Stimulated activated naive B cell treated with anti-CD40 and anti-IgM and Interleukin-4, amounts not matched to agents 10 μg/mL and 1 μg/mL and 100 μg/mL, for 72 hours (primary cell): ENCODE measurements around the gene FURIN.
"Not testable (repeated sequence)": the region's sequence is repeated elsewhere in the genome, so short reads cannot be mapped to it uniquely, and the experiment has no call there.

Source experiments
- ATAC-seq, 2 donors: fragments of 150-1000 bp; cut with Tn5 transposase; replicated peaks; 2 replicates each; pipeline ENCODE4 v1.10.0; 2021; ENCODE audit warnings: moderate library complexity in 1 of 2
- DNase-seq: peaks from one replicate; pipeline ENCODE4 v3.0.0; 2021
- H3K27ac Mint-ChIP-seq: one replicate; pipeline ENCODE4 v1.8.0; 2022; ENCODE audit warnings: mild to moderate bottlenecking, mixed read lengths
- H3K27me3 Mint-ChIP-seq, 2 donors: one replicate each; pipeline ENCODE4 v1.8.0; 2022; ENCODE audit warnings: mixed read lengths in 2 of 2
- H3K36me3 Mint-ChIP-seq, 2 donors: one replicate each; pipeline ENCODE4 v1.8.0; 2022; ENCODE audit warnings: mixed read lengths in 2 of 2, mild to moderate bottlenecking in 1 of 2
- H3K4me1 Mint-ChIP-seq, 2 donors: one replicate each; pipeline ENCODE4 v1.8.0; 2022; ENCODE audit warnings: mixed read lengths in 2 of 2, mild to moderate bottlenecking in 1 of 2
- H3K4me3 Mint-ChIP-seq, 2 donors: one replicate each; pipeline ENCODE4 v1.8.0; 2022; ENCODE audit warnings: mild to moderate bottlenecking in 2 of 2, mixed read lengths in 2 of 2, moderate library complexity in 1 of 2
- H3K9me3 Mint-ChIP-seq, 2 donors: one replicate each; pipeline ENCODE4 v1.8.0; 2022; ENCODE audit warnings: mixed read lengths in 2 of 2, mild to moderate bottlenecking in 1 of 2

Gene FURIN

DNA sequence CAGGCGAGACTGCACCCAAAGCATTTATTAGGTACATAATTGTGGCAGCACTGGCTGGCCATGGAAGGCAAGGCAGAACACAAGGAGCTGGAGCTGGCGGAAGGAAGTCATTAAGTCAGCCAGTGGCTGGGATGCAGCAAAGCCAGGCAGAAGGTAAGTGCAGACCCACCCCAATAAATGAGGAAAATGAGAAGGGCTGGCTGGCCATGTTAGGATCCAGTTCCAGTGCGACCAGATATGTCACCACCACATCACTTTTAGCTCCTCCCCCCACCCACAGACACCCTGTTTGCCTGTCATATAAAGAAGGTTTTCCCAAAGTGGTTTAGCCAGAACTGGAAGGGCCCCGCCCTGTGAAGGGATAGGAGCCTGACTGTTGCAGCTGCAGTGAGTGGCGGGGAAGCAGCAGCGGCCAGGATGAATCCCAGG, at the start of gene FURIN:
Gene FURIN, plus strand, starts transcription at position 328 of the 429 bp plus-strand sequence. CDS start 7,153 bp downstream, outside the sequence.
- DNase-seq (no peak), ATAC-seq (no peak)
- Mint-ChIP-seq H3K4me3 (peak within 1 kb of the TSS; percentile 92 to 93), H3K9me3 (no peaks in the 10 kb centered on the region), H3K4me1 (peaks cover 41 to 55% of the 10 kb centered on the region in 2 donors), H3K27me3 (no peaks in the 10 kb centered on the region), H3K36me3 (no peaks in the 10 kb centered on the region), H3K27ac (peak within 1 kb of the TSS; percentile 86)

- peak overlapping the region in 1 of 2 donors; percentile 47 for H3K4me3 Mint-ChIP-seq
- H3K27me3 Mint-ChIP-seq: no peaks in the 10 kb centered on the region
- H3K4me1 Mint-ChIP-seq: peaks cover 29 to 46% of the 10 kb centered on the region in 2 donors
- peaks cover 6 to 12% of the 10 kb centered on the region in 2 donors for H3K36me3 Mint-ChIP-seq
- ATAC-seq (peak; percentile 14 to 27), DNase-seq (no peak)
- H3K27ac Mint-ChIP-seq: peak overlapping the region; percentile 25
- no peaks in the 10 kb centered on the region for H3K9me3 Mint-ChIP-seq
These were observed 49.0 kb upstream of the FURIN start for GRCh38 chr15:90819390-90819789.

- H3K27me3 Mint-ChIP-seq: no peaks in the 10 kb centered on the region
- DNase-seq (no peak), ATAC-seq (no peak)
- peaks cover 30 to 47% of the 10 kb centered on the region in 2 donors for H3K4me1 Mint-ChIP-seq
- H3K4me3 Mint-ChIP-seq: no peak overlapping the region
- H3K9me3 Mint-ChIP-seq: no peaks in the 10 kb centered on the region
- peak overlapping the region; percentile 25 for H3K27ac Mint-ChIP-seq
- peaks cover 2 to 8% of the 10 kb centered on the region in 2 donors for H3K36me3 Mint-ChIP-seq
These were observed 48.5 kb upstream of the FURIN start for GRCh38 chr15:90819850-90820249.

DNA sequence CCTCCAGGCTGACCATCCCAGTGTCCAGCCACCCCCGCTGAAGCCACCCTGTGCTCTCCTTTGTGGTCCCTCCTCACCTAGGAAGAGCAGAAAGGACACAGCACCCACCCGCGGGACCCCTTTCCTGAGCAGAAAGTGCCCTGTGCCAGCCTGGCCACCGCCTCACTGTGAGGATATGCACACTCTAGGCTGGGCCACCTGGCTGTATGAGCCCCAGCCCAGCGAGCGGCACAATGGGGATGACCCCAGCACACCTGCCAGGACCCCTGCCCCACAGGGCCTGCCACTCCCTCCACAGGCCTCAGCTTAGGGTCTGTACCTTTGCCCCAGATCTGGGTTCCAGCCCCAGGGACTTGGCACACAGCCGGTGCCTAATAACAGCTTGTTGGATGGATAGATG, 47.9 kb upstream of the FURIN start:
- H3K4me3 Mint-ChIP-seq: no peak overlapping the region
- peaks cover 0 to 2% of the 10 kb centered on the region in 2 donors for H3K36me3 Mint-ChIP-seq
- no peaks in the 10 kb centered on the region for H3K9me3 Mint-ChIP-seq
- H3K4me1 Mint-ChIP-seq: peaks cover 31 to 47% of the 10 kb centered on the region in 2 donors
- H3K27ac Mint-ChIP-seq: peak overlapping the region; percentile 51
- H3K27me3 Mint-ChIP-seq: no peaks in the 10 kb centered on the region
- no peak for ATAC-seq
- DNase-seq: no peak

DNA sequence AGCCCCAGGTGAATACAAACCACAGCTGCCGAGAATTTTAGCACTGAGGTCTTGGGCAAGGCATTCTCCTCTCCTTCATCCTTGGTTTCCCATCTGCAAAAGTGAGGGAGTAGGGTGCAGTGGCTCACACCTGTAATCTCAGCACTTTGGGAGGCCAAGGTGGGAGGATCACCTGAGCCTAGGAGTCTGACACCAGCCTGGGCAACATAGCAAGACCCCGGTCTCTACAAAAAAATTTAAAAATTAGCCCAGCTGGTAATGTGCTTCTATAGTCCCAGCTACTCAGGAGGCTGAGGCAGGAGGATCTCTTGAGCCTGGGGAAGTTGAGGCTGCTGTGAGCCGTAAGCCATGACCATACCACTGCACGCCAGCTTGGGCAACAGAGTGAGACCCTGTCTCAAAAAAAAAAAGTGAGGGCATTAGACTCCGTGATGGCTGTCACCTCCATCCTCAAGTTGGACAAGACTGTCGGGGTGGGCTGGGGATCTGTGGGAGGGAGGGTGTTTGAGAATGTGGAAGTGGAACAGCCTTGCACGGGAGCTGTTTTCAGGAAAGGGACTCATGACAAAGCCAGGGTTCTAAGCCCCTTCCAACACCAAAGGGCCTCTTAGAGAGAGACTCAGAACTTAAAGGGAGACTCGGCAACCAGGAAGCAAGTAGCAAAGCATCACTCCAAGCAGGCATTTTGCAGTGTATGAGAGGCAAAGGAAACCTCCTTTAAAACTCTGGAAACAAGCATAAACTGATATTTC, 46.0 kb upstream of the FURIN start:
- H3K4me1 Mint-ChIP-seq: peaks cover 29 to 38% of the 10 kb centered on the region in 2 donors
- H3K36me3 Mint-ChIP-seq: no peaks in the 10 kb centered on the region
- no peak for DNase-seq
- no peaks in the 10 kb centered on the region for H3K27me3 Mint-ChIP-seq
- no peak overlapping the region for H3K4me3 Mint-ChIP-seq
- H3K27ac Mint-ChIP-seq: no peak overlapping the region
- H3K9me3 Mint-ChIP-seq: peaks cover 0 to 3% of the 10 kb centered on the region in 2 donors
- ATAC-seq: no peak

DNA sequence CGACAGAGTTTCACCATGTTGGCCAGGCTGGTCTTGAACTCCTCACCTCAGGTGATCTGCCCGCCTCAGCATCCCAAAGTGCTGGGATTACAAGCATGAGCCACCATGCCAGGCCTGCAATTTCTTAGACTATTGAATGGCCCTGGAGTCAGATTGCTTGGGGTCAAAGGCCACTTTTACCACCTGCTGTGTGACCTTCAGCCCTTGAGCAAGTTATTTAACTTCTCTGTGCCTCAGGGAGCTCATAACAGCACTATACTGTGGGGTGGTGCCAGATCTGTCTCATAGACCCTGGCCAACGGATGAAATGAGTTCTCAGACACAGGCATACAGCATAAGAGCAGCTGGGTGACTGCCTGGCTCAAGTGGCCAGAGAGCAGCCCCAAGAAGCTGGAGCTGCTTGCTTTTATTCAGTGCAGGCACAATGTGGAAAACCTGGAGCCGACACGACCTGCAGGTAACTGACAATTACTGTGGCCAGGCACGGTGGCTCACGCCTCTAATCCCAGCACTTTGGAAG, 44.9 kb upstream of the FURIN start:
- Mint-ChIP-seq H3K27me3 (no peaks in the 10 kb centered on the region), H3K36me3 (no peaks in the 10 kb centered on the region), H3K4me3 (no peak overlapping the region), H3K4me1 (peaks cover 18 to 27% of the 10 kb centered on the region in 2 donors), H3K9me3 (peaks cover 0 to 3% of the 10 kb centered on the region in 2 donors), H3K27ac (peak overlapping the region; percentile 56)
- DNase-seq (no peak), ATAC-seq (no peak)

DNA sequence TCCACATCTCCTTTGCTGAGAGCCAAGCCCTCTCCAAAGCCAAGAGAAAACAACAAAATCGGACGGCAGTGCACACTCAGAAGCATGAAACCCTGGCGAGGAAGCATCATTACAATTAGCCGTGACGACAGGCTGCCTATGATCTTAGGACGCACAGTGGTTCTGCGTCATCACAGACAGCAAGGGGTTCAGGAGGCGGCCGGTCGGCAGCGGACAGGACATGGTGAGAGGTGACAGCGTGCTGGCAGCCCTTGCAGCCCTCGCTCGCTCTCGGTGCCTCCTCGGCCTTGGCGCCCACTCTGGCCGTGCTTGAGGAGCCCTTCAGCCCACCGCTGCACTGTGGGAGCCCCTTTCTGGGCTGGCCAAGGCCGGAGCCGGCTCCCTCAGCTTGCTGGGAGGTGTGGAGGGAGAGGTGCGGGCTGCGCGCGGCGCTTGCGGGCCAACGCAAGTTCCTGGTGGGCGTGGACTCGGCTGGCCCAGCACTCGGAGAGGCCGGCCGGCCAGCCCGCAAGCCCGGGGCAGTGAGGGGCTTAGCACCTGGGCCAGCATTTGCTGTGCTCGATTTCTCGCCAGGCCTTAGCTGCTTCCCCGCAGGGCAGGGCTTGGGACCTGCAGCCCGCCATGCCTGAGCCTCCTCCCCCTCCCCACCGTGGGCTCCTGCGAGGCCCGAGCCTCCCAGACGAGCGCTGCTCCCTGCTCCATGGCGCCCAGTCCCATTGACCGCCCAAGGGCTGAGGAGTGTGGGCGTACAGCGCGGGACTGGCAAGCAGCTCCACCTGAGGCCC, 43.1 kb upstream of the FURIN start:
- not testable (repeated sequence) for DNase-seq, H3K9me3 Mint-ChIP-seq, H3K27ac Mint-ChIP-seq, H3K4me3 Mint-ChIP-seq, H3K36me3 Mint-ChIP-seq, ATAC-seq, H3K27me3 Mint-ChIP-seq
- peaks cover 21 to 22% of the 10 kb centered on the region in 2 donors for H3K4me1 Mint-ChIP-seq

GRCh38 chr15:90826206-90826885, 42.0 kb upstream of the FURIN start:
- not testable (repeated sequence) for H3K36me3 Mint-ChIP-seq, H3K4me3 Mint-ChIP-seq, H3K27ac Mint-ChIP-seq, H3K9me3 Mint-ChIP-seq, DNase-seq, ATAC-seq
- Mint-ChIP-seq H3K4me1 (peaks cover 25 to 30% of the 10 kb centered on the region in 2 donors), H3K27me3 (peaks cover 0 to 11% of the 10 kb centered on the region in 2 donors)

DNA sequence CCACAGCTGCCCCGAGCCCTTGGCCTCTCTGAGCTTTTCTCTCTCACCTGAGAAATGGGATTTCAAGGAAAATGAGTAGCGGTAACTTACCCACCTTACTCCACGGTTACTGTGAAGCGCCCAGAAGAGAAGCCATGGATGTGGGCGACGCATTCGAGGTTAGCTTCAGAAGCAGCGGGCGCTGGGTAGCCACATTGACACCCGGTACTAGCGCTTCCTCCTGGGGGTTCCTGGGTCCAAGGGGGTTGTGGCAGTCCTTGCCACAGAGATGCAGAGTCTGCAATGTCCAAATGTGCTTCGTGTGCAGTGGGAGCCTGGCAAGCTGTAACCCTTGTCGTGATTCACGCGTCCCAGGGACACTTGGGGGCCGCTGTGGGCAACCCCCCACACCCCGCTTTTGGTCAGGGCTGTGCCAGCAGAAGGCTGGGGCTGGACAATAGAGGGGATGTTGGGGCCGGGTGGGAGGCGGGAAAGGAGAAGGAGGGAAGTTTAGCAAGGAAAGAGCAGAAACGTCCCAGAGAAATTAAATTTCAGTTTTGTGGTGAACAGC, 41.4 kb upstream of the FURIN start:
- no peak overlapping the region for H3K27ac Mint-ChIP-seq
- peaks cover 0 to 11% of the 10 kb centered on the region in 2 donors for H3K27me3 Mint-ChIP-seq
- no peak overlapping the region for H3K4me3 Mint-ChIP-seq
- peaks cover 25 to 30% of the 10 kb centered on the region in 2 donors for H3K4me1 Mint-ChIP-seq
- no peak for DNase-seq
- ATAC-seq: no peak
- H3K36me3 Mint-ChIP-seq: no peaks in the 10 kb centered on the region
- H3K9me3 Mint-ChIP-seq: peaks cover 0 to 3% of the 10 kb centered on the region in 2 donors

- H3K9me3 Mint-ChIP-seq: peaks cover 0 to 3% of the 10 kb centered on the region in 2 donors
- no peak overlapping the region for H3K4me3 Mint-ChIP-seq
- H3K27ac Mint-ChIP-seq: no peak overlapping the region
- H3K36me3 Mint-ChIP-seq: no peaks in the 10 kb centered on the region
- H3K27me3 Mint-ChIP-seq: peaks cover 0 to 11% of the 10 kb centered on the region in 2 donors
- ATAC-seq (no peak), DNase-seq (no peak)
- H3K4me1 Mint-ChIP-seq: peaks cover 23 to 30% of the 10 kb centered on the region in 2 donors
These were observed 40.3 kb upstream of the FURIN start for GRCh38 chr15:90828111-90828510.

DNA sequence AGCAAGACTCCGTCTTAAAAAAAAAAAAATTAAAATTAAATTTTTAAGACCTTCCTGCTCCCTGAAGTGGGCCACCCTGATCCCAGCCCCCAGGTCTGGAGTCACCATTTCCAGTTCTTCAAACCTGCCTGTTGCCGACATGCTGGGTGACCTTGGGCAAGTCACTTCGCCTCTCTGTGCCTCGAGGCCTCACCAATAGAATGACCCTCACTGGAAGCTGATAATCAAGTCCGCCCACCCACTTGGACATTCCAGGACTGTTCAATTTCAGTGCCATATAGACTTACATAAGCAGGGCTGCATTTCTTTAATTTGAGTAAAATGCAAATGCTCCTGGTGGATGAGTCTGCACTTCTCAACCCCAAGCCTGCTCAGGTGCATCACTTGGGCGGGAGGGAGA, 39.3 kb upstream of the FURIN start:
- Mint-ChIP-seq H3K27ac (peak overlapping the region; percentile 69), H3K9me3 (peaks cover 0 to 3% of the 10 kb centered on the region in 2 donors), H3K36me3 (no peaks in the 10 kb centered on the region), H3K4me1 (peaks cover 21 to 24% of the 10 kb centered on the region in 2 donors), H3K4me3 (peak overlapping the region in 1 of 2 donors; percentile 57), H3K27me3 (peaks cover 0 to 11% of the 10 kb centered on the region in 2 donors)
- DNase-seq (no peak), ATAC-seq (peak in 1 of 2 donors; percentile 18)

DNA sequence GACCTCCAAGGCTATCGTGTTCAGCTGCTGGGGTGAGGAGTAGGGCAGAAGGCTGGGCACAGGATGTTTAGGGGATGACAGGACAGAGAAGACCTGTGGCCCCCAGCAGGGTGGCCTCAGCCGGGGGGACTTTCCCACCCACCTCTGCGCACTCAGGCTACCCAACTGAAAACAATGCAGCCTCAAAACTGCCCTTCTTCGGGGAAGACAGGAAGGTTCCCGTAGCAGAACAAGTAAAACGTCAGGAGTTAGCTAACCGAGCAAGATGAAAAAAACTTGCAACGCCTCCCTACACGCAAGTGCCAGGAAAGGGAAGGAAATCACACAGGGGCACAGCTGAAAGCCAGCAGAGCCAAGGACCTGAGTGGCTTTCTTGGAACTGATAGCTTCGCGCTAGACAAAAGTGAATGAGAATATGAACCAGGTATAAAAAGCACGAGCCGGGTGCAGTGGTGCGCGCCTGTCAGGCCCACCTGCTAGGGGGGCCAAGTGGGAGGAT, 38.4 kb upstream of the FURIN start:
- Mint-ChIP-seq H3K27ac (peak overlapping the region; percentile 89), H3K36me3 (no peaks in the 10 kb centered on the region), H3K27me3 (peaks cover 0 to 11% of the 10 kb centered on the region in 2 donors), H3K4me3 (peak overlapping the region; percentile 57 to 67), H3K9me3 (peaks cover 0 to 3% of the 10 kb centered on the region in 2 donors), H3K4me1 (peaks cover 16 to 22% of the 10 kb centered on the region in 2 donors)
- peak; percentile 90 for ATAC-seq
- peak; percentile 65 for DNase-seq

DNA sequence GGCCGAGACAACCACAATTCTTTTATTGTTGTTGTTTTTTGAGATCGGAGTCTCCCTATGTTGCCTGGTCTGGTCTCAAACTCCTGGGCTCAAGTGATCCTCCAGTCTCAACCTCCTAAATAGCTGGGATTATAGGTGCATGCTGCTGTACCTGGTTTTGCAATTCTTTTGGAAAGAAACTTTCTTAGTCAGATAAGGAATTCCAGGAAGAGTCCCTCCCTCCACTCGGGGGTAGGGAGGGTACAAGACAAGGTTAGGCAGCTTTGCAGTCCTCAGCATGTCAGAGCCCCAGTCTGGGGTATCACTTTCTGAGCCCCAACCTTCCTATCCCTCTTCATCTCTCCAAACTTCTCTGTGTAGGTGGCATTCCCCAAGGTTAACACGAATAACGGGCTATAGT, 33.8 kb upstream of the FURIN start:
- Mint-ChIP-seq H3K36me3 (no peaks in the 10 kb centered on the region), H3K4me3 (no peak overlapping the region), H3K27ac (no peak overlapping the region), H3K27me3 (peaks cover 0 to 11% of the 10 kb centered on the region in 2 donors), H3K4me1 (peaks cover 34 to 54% of the 10 kb centered on the region in 2 donors), H3K9me3 (no peaks in the 10 kb centered on the region)
- DNase-seq (no peak), ATAC-seq (no peak)
